Tibial nerve (tissue), 3 donors: ENCODE data around the gene OR5AU1.

Experiments used
- POLR2A ChIP-seq, 2 donors: fragments of 450-650 bp; IDR thresholded peaks; one replicate each; pipeline ENCODE4 v1.6.1; 2017; ENCODE audit warnings: antibody characterized with exemption in 2 of 2, mild to moderate bottlenecking in 2 of 2, moderate library complexity in 2 of 2
- TF ChIP-seq, protein P1 (sequence below), 5 experiments: fragments of 200-600 bp in 3 of 5; fragments of 450-650 bp in 2 of 5; sonication (generic) in 3 of 5; IDR thresholded peaks; one replicate each; pipeline ENCODE4 v1.5.1; 2016 to 2019; ENCODE audit warnings: antibody characterized with exemption in 5 of 5, mild to moderate bottlenecking in 3 of 5, moderate library complexity in 2 of 5

DNA sequence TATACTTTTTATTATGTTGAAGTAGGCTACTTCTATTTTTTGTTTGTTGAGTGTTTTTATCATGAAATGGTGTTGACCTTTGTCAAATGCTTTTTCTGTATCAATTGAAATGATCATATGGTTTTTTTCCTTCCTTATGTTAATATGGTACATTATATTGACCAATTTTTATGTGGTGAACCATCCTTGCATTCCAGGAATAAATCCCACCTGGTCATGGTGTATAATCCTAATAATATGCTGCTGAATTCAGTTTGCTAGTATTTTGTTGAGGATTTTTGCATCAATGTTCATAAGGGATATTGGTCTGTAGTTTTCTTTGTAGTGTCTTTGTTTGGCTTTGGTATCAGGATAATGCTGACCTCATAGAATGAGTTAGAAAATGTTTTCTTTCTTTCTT is 10.4 kb downstream of the OR5AU1 start:
- TF ChIP-seq, protein P1, sequence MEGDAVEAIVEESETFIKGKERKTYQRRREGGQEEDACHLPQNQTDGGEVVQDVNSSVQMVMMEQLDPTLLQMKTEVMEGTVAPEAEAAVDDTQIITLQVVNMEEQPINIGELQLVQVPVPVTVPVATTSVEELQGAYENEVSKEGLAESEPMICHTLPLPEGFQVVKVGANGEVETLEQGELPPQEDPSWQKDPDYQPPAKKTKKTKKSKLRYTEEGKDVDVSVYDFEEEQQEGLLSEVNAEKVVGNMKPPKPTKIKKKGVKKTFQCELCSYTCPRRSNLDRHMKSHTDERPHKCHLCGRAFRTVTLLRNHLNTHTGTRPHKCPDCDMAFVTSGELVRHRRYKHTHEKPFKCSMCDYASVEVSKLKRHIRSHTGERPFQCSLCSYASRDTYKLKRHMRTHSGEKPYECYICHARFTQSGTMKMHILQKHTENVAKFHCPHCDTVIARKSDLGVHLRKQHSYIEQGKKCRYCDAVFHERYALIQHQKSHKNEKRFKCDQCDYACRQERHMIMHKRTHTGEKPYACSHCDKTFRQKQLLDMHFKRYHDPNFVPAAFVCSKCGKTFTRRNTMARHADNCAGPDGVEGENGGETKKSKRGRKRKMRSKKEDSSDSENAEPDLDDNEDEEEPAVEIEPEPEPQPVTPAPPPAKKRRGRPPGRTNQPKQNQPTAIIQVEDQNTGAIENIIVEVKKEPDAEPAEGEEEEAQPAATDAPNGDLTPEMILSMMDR (IDR thresholded peaks at IDR 0.05) = no peak
- no peak for TF ChIP-seq POLR2A (IDR thresholded peaks at IDR 0.05)
